ENCODE data around the gene TOB1.

Gene TOB1

GRCh38 chr17:50844117-50844700, 21.9 kb downstream of the TOB1 start:
- DNase-seq: no peak

- DNase-seq: no peak
Observed at GRCh38 chr17:50843150-50843905, 22.8 kb downstream of the TOB1 start.

DNA sequence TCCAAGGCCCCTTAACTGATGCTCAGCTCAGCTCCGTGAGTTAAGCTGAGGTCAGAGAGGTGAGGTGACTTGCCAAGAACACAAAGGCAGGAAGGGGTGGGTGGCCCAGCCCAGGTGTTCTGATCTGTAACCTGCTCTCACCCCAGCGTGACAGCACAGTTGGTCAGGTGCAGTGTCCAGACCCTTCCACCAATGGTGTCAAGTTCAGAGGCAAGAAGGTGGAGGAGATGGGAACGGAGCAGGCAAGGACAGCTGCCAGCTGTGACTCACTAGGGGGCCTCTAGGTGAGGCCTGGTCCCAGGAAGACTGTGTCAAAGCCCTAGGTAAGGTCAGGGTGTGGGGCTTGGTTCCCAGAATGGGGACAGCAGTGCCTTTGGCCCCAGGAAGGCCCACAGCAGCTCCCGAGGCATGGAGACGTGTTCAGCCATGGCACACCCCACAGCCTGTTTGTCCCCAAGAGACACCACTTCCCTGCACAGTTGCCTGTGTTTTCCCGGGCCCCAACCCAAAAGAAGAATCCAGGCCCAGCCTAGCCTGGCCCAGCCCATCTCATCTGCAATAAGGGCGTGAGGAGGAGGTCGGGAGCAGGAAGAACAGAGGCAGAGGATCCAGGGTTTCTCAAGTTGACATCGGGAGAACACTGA, 23.5 kb downstream of the TOB1 start:
- no peak for DNase-seq

DNA sequence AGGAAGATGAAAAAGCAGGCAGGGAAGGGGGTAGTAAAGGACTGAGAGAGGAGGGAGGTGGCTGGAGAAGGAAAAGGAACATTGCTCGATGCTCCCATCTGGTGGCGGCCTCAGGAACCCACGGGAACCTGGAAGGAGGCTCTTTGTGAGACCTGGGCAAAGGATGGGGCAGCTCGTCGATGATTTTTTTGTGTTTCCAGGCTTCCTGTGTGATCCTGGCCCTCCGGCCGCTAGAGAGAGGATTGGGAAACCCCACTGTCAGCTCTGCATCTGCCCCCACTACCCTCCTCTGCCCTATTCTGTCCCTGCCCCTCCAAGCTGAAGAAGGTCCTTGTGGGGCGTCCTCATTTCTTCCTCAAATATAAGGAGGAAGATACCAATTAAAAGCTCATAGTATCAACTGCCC, 24.2 kb downstream of the TOB1 start:
- DNase-seq: peak in 1 of 4 experiments; percentile 13

- no peak for DNase-seq
Observed at GRCh38 chr17:50841277-50841948, 24.7 kb downstream of the TOB1 start.

GRCh38 chr17:50840311-50840851, 25.8 kb downstream of the TOB1 start:
- no peak for DNase-seq

DNA sequence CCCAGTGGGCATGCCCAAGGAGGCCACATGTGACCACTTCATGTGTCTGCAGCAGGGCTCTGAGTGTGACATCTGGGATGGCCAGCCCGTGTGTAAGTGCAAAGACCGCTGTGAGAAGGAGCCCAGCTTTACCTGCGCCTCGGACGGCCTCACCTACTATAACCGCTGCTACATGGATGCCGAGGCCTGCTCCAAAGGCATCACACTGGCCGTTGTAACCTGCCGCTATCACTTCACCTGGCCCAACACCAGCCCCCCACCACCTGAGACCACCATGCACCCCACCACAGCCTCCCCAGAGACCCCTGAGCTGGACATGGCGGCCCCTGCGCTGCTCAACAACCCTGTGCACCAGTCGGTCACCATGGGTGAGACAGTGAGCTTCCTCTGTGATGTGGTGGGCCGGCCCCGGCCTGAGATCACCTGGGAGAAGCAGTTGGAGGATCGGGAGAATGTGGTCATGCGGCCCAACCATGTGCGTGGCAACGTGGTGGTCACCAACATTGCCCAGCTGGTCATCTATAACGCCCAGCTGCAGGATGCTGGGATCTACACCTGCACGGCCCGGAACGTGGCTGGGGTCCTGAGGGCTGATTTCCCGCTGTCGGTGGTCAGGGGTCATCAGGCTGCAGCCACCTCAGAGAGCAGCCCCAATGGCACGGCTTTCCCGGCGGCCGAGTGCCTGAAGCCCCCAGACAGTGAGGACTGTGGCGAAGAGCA, 26.4 kb downstream of the TOB1 start:
- DNase-seq: no peak

GRCh38 chr17:50837980-50838954, 27.9 kb downstream of the TOB1 start:
- no peak for DNase-seq

DNA sequence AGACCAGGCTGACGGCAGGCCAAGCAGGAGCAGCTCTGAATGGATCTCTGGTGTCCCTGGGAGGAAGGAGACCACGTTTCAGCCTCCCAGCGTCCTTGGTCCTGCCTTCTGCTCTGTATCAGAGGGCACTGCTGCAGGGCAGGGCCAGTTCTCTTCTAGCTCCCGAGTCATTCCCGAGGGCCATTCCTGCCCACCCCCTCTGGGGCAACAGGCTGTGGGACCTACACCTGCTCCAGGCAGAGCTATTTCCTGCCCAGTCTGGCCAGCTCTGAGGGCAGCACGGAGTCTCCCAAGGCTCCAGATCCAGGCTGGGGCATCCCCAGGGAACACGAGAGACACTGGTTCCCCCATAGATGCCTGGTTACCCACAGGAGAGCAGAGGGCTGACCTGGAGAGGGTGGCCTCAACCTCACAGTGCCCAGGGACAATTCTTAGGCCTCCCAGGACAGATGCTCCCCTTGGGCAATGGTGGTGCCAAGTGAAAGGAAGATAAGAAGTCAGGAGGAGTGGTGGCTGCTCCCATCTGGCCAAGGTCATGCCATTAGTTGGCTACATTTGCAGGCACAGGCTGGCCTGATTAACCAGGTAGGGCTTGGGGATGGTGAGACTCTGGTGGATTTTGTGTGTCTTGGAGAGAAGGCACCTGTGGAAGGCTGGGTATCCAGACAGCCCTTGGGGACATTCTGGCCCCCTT, 28.7 kb downstream of the TOB1 start:
- no peak for DNase-seq

- DNase-seq: no peak
Observed at GRCh38 chr17:50836826-50837225, 29.3 kb downstream of the TOB1 start.

GRCh38 chr17:50835301-50836234, 30.6 kb downstream of the TOB1 start, which contains the start of gene WFIKKN2:
TSS of gene WFIKKN2 (plus strand) at chr17:50835586. CDS start at chr17:50835938, 352 bp downstream.
- DNase-seq: no peak

DNA sequence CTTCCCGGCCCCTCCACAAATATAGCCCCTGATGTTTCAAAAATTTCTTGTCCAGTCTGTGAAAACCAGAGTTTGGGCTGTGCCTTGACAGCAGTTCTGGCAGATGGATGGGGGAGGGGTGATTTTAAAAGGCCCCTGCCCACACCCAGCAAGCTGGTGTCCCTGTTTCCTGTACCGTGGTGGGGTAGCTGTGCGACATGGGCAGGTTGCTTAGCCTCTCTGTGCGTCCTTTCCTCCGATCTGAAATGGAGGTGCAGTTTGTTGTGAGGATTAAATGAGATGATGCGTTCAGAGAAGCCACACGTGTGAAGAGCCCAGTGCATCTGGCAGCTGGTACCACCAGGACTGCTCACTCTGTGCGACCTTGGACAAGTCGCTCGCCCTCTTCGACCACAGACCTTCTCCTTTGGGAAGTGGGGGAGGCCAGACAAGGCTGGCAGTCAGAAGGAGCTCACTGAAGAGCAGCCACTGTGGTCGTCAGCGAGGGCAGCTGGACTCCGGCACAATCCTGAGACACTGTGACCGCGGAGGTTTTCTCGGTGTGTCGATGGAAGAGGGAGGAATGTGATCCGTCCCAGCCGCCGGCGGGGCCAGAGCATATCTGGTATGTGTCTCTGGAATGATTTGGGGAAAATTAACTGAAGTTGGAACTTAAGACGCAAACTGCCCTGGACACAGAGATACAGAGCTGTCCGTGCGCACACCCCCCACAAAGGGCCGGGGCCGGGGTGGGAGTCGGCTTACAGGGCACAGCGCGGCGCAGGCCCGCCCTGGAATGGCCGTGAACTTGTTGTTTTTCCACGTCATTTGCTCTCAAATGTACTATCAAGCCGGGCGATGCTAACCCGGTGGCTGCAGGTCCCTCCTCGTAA, 31.5 kb downstream of the TOB1 start:
- DNase-seq: no peak

DNA sequence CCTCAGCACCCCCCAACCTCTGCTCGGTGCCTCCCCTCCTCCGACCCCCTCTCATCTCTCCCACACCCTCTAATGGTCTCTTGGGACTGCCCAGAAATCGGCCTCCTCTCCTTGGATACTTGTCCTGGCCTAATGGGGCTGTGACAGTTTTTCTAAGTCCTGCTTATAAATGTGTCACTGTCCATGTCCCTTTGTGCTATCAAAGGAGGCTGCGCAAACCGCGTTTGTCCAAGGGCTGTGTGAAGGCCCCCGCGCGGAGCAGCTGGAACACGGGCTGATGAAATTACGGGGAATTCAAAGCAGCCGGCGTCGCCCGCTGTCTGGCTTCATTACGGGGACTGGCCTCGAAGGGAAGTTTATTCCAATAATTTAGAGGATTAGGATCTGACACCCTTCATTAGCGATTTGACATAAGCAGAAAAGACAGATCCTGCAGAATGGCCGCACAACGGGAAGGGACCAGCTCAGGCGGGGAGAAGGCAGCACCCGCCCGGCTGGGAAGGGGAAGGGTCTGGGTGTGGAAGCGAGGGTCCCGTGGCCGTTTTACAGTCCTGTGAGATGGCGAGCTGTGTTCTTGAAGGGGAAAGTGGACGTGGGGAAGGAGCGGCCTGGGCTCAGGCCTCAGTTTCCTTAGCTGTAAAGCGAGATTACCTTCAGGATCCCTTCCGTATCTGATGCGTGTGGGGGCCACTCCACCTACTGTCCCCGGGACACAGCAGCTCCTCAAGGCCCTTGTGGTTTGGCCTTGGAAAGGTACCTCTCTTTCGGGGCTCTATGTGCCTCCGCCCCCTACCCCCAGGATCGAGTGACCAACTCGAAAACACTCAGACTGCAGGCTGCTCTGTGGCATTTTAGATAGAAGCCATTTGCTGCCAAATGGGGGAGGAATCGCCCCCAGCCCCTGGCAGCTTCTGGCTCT, 32.4 kb downstream of the TOB1 start:
- no peak for DNase-seq

DNA sequence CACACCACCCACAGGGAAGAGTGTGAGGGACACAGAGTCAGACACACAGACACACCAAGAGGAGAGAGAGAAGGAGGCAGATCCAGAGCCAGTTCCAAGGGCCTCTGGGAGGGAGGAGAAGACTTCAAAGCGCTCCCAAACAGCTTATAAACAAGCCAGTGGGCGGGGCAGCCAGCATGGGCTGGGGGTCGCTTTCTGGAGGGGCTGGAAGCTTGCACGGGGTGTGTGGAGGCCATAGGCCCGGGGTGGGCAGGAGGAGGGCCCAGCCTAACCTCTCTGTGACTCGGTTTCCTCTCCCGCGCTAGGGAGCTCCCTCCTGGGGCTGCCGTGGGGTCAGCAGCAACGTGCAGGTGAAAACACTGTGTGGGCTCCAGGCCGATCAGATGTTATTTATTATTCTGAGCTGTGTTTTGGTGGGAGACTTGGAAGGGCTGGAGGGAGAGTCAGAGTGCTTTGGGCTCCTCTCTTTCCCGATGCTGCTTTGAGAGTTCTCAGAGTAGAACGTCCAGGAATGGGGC, 33.2 kb downstream of the TOB1 start:
- DNase-seq: no peak

DNA sequence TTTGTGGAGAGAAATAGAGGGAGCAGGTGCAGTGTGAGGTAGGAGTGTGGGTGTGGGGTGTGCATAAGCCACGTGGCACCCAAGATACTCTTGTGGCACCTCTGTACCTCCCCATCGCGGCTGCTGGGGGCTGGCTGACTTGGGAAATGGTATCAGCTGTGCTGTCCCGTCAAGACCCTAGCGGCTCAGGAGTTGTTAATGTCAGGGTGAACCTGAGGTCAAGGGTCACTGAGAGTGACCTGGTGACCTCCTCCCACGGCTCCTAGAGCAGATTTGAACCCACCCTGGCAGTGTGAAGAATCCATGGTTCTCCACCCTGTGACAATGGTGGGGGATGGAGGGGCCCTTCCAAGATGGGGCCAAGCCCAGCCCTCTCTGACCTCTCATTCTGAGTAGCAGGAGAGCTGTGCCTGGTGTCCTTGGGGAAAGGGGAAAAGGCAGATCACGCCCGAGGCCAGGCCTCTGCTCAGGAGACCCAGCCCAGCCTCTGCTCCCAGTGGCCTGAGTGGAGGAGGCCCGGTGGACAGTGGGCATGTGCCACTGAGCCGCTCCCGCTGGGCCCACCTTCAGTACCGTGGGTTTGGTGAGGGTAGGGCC, 33.8 kb downstream of the TOB1 start:
- DNase-seq: no peak

DNA sequence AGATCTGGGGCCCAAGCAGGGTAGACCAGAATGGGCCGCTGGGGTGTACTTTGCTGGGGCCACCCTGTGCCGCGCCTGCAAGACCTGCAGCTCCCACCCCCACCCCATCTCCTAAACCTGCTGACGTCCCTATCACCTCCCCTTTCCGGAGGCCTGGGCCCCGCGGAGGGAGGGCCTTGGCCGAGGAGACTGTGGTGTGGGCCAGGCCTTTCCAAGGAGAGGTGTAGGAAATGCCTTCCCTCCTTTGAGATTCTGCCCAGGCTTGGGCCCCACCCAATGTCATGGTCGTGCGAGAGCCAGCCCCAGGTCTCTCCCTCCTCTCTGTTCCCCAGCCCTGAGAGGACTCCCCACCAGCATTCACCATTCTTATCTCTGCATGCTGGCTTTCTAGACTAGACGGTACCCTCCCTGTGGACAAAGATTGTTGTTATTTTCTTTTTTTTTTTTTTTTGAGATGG, 34.7 kb downstream of the TOB1 start:
- DNase-seq: no peak

DNA sequence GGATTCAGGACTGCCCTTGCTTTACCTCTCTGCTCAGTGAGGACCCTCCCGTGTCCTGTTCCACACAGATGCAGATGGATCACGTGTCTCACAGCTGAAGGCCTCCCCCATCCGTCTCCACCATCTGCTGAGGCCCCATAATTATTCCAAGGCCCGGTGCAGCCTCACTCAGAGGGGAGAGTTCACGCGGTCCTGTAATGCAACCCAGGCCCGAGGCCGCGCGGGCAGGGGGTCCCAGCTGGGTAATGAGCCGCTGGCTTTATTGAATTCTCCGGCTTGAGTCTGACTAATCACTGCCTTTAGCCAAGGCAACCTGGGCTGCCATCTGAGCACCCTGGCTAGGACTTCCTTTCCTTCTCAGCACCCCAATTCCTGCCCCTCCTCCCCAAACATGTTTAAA, 35.2 kb downstream of the TOB1 start:
- no peak for DNase-seq

All from activated CD4-positive, CD25-positive, alpha-beta regulatory T cell (primary cell).